ENCODE results near the gene SLFNL1. TPM values are rescaled to one million over a fixed set of nuclear protein-coding genes. Genes with fewer than 3 reads are reported as not detected.

Gene SLFNL1
- total RNA-seq (2014; rRNA removed; shearing (Covaris generic)): 0.02 and 0.17 TPM in 2 replicates

- no peak for DNase-seq (ENCODE audit: low spot score)
These were observed at the start of gene SLFNL1 for GRCh38 chr1:41021526-41022308. SLFNL1 (minus strand) TSS chr1:41021725; CDS start chr1:41020660, 1,065 bp downstream.

DNA sequence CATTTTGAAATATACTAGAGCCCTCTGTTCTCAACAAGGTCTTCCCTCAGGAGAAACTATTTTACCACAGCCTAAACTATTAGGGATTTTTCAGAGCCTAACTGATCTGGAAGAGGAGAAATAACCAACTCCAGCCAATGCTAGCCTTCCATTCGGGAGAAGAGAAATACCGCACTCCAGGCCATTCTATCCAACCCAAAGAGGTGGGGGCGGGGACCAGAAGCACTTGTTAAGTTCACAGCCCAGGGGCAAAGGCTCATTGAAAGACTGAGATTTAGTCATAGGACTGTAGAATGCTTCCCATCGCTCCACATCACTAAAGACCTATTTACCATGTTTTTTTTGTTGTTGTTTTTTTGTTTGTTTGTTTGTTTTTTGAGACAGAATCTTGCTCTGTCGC lies 35.4 kb upstream of the SLFNL1 start:
- DNase-seq (ENCODE audit: low spot score): no peak

DNA sequence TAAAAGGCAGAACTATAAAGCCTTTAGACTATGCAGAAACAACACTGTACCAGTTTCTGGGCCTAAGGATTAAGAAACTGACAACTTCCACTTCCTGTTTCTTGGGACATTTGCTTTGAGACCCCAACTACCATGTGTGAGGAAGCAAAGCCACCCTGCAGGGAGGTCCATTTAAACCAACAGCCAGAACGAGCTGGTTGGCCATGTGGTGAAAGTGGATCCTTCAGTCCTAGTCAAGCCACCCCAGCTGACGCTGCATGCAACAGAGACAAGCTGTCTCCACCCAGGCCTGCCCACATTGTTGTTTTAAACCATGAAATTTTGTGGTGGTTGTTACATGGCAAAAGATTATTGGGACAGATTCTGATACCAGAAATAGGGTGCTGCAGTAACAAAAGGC lies 31.8 kb upstream of the SLFNL1 start:
- DNase-seq (ENCODE audit: low spot score): no peak

GRCh38 chr1:41051022-41051421 lies 29.5 kb upstream of the SLFNL1 start:
- no peak for DNase-seq (ENCODE audit: low spot score)

DNA sequence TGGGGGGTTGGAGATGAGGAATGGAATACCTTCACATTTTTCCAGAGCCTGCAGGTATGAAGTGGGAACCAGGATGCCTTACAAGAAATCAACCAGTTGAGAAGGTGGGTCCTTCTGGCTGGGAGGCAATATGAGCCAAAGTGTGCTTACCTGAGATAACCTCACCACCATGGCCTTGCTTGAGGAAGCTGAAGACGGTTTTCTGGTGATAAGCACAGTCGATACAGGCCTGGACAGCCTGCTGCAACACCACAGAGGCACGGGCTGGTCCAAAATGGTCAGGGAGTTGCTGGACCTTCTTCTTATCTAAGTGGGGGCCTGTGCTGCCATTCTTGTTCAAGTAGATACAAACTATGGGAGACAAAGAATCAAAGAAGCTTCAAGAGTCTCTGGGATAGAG lies 27.0 kb upstream of the SLFNL1 start:
- DNase-seq (ENCODE audit: low spot score): no peak

DNA sequence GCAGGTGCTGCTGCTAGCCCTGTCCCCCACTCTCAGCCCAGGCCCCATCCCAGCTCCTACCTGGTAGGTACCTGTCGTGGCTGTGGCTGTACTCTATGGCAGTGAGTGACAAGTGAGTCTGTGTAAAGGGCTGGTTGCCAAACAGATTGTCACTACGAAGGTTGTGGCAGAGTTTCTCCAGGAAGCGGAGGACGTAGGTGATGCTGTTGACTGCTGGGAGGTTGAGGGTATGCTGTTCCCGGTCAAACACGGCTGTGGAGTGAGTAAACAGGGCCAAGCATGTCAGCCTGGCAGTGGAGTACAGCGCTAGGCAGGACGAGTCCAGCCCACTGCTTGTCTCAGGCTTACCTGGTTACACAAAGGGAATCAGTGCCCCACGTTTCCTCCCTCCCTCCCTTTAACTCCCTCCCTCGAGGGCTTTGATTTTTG lies 24.8 kb upstream of the SLFNL1 start:
- DNase-seq (ENCODE audit: low spot score): no peak

DNA sequence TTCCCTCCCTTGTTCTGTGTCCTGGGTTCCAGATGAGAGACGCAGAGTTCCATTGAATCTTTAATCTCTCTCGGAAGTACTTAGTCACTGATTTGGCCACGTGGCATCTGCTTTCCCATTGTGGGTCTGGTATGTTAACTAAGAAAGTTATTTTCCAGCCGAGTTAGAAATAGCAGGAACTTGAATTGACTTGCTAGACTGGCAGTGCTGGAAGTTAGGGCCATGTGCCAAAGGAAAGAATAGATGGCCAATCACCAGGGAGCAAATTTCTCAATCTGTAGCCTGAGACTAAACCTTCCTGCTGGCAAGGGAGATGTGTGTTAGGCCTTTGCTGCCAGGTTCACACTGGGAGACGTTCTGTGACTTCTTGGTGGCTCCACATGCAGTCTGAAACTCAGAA lies 24.2 kb upstream of the SLFNL1 start:
- DNase-seq (ENCODE audit: low spot score): no peak

- no peak for DNase-seq (ENCODE audit: low spot score)
These were observed 22.7 kb upstream of the SLFNL1 start for GRCh38 chr1:41044187-41044586.

DNA sequence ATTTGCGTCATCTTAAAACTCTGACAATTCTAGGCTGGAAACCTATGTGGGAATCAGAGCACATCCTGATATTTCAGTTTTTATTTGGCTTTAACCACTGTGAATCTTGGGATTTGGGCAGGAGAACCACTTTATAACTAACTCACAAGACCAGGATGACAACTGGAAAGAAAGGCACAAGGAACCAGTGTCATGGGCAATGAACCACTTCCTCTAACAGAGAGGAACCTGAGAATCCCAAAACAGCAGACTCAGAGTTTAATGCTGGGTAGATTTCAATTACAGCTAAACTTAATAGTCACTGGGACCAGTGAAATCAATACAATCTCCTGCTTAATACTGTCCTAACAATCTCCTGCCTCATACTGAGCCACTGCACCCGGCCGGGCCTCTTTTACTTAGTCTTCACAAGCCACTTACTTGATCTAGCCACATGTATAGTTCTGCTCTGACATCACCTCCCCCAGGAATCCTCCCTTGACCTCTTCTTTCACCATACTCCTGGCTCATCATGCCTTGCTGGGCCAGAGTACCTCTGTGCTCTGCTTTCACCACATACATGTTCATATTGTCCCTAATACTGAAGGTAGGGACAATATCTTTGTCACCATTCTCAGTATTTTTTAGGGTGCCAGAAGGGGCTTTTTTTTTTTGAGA lies 20.2 kb upstream of the SLFNL1 start:
- no peak for DNase-seq (ENCODE audit: low spot score)

DNA sequence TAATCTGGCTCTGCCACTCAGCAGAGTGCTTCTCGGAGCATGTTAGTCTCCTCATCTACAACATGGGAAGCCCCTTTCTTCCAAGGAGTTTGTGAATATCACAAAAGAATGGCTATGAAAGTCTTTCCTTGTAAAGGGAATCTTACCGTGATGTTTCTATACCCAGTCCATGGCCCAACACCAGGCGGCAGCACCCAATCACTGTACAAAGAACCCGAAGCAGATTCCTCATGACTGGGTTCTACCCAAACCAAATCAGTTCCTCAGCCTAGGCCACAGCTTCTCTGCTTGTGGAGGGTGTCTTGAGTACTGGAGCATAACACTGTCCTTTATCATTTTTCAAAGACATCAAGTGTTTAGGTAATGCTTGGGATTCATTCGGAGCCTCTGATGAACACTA lies 16.6 kb upstream of the SLFNL1 start:
- DNase-seq (ENCODE audit: low spot score): no peak

DNA sequence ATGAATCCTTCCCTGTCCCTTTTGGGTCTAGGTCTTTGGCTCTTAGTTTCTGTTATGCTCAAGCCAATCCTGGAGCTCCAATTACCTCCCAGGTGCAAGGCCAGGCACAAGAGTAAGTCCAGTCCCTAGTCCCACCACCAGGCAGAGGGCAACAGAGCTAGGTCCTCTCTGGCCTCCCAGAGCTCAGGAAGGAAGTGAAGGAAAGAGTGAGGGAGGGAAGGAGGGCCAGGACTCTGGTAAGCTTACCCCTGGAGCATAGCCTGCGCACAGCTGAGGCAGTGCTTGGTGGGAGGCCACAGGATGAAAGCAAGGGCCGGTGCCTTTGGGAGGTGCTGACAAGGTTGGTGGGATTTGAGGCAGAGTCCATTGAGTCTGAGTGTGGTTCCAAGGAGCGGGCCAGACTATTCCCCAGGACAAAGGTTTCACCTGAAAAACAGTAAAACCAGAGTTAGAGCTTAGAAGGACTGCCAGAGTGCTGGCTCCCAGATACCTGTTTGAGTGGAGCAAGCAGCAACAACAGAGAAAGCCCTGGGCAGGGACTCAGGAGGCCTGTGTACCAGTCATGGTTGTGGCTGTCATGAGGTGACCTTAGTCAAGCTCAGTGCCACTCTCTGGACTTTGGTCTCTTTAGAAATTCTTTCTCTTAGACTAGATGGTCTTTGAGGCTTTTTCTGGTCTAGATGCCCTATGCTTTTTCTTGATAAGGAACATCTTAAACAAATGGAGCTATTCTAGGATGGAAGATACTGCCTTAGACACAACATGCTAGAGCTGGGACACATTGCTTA lies 15.8 kb upstream of the SLFNL1 start:
- no peak for DNase-seq (ENCODE audit: low spot score)

DNA sequence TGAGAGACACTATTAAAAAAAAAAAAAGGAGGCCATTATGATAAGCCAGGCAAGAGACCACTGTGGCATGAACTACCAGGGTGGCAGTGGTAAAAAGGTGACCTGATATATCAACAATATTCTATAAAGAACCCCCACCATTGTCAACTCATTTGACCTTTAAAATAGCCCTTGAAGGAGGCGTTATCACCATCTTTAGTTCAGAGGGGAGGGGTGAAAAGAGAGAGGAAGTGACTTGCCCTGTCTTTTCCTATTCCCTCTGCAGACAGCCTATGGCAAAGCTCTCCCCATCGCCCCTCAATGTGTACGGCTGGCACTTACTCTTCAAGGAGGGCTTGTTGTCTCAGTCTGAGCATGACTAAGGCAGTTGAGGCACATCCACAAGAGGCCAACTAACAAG lies 11.7 kb upstream of the SLFNL1 start:
- no peak for DNase-seq (ENCODE audit: low spot score)

DNA sequence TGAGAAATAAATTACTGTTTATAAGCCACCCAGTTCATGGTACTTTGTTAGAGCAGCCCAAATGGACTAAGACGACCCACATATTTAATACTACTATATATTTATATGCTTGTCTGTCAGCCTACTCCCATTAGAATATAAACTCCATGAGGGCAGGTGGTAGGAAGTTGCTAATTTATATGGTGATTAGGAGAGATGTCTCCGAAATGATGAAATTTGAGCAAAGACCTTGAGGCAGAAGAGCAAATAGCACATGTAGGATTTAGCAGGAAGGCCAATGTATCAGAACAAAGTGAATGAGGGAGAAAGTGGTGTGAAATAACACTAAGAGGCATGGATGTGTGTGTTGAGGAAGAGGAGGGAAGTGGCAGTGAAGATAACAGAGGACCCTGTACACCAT lies 10.6 kb upstream of the SLFNL1 start:
- DNase-seq (ENCODE audit: low spot score): no peak

GRCh38 chr1:41030872-41031616 lies 9.5 kb upstream of the SLFNL1 start:
- DNase-seq (ENCODE audit: low spot score): no peak

GRCh38 chr1:41028034-41028642 lies 6.6 kb upstream of the SLFNL1 start:
- no peak for DNase-seq (ENCODE audit: low spot score)

GRCh38 chr1:41025979-41026819 lies 4.7 kb upstream of the SLFNL1 start:
- DNase-seq (ENCODE audit: low spot score): no peak

DNA sequence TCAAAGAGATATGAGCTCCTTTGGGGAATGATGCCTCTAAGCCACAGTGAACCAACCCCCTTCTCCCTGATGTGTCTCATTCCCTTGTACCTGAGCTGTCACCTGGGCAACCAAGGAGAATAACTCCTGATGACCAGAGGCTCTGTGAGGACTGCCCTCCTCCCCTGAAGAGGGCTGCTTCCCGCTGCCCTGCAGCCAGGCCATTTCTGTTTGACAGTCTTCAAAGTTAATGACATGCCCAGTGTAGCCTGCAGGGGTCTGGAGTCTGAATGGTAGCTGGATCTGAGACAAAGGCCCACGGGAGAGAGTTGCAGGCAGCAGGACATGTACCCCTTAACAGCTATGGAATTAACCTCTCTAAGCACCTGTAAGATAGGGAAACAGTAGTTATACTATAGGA lies 3.4 kb upstream of the SLFNL1 start:
- no peak for DNase-seq (ENCODE audit: low spot score)

- DNase-seq (ENCODE audit: low spot score): no peak
These were observed 1.9 kb upstream of the SLFNL1 start for GRCh38 chr1:41023279-41023990.

DNA sequence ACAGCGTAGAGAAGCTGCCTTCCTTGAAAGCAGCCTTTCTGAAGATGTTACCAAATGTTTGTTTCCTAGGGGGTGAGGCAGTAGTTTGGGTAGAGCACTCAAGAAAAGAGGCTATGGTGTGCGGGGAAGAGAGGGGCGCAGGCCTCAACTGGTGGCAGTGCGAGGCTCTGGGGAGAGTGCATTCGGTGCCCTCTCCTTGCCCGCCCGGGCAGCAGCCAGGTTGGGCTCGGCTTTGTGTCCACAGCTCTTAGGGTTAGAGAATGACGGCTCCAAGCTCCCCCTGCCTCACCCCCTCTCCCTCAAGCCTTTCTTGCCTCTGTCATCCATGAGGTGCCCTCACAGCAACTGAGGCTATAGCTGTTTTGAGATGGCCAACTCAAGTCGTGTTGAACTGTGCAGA lies 899 bp upstream of the SLFNL1 start:
- no peak for DNase-seq (ENCODE audit: low spot score)

DNA sequence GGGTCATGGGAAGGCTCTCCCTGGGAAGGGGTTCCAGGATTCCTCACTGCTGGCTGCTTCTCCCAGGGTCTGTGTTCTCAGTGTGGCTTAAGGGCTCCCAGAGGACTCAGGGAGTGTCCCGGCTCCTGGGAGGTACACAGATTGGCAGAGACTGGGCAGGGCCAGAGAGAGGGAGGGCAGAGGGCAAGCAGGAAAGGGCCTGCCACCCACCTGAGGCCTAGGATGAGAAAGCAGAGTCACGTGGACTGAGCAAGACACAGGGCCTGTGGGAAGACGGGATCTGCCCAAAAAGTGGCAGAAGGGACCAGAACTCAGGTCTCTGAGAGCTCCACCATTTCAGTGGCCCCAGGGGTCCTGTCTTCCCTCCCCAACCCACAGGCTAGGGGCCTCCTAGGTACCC lies 871 bp downstream of the SLFNL1 start:
- DNase-seq (ENCODE audit: low spot score): no peak

All from A172 (cell line).